C4-2B (cell line): ENCODE results near the gene WASHC3.

Experiments
- CTCF ChIP-seq: fragments of 450-650 bp; conservative IDR thresholded peaks from 2 replicates; pipeline ENCODE4 v1.5.1; 2017; ENCODE audit warnings: mild to moderate bottlenecking
- ZFX ChIP-seq: fragments of 450-650 bp; IDR thresholded peaks from 2 replicates; pipeline ENCODE4 v1.6.1; 2017

GRCh38 chr12:102107970-102108369 lies 46.2 kb upstream of the WASHC3 start:
- TF ChIP-seq CTCF = no peak
- no peak for TF ChIP-seq ZFX
